Gastrocnemius medialis (tissue), 4 donors: Measurements from ENCODE around the gene LTBP4. TPM values are rescaled to one million over a fixed set of nuclear protein-coding genes. Genes with fewer than 3 reads are reported as not detected.
"Not testable (repeated sequence)": the region's sequence is repeated elsewhere in the genome, so short reads cannot be mapped to it uniquely, and the experiment has no call there.

Source experiments
- ATAC-seq, 2 donors: fragments of 150-250 bp; one replicate each; pipeline ENCODE4 v1.9.1; 2016
- DNase-seq, 2 donors: peaks; one replicate each; pipeline ENCODE4 v3.0.0-alpha.2; 2019
- H3K27ac ChIP-seq, 4 donors: fragments of 200-600 bp; sonication (generic); 1 replicate in 1 of 4; 2 replicates in 3 of 4; pipeline ENCODE4 v1.5.1; 2016 to 2018; ENCODE audit warnings: mild to moderate bottlenecking in 2 of 4, moderate library complexity in 1 of 4
- H3K27me3 ChIP-seq, 3 donors: fragments of 200-600 bp; sonication (generic) in 2 of 3; 1 replicate in 1 of 3; 2 replicates in 2 of 3; pipeline versions ENCODE4 v1.5.1 to v1.6.0; 2016 to 2019; ENCODE audit warnings: mild to moderate bottlenecking in 1 of 3, moderate library complexity in 1 of 3
- H3K36me3 ChIP-seq, 2 donors: fragments of 200-600 bp; sonication (generic) in 1 of 2; one replicate each; pipeline ENCODE4 v1.5.1; 2017 to 2018
- H3K4me1 ChIP-seq, 2 donors: fragments of 200-600 bp; sonication (generic) in 1 of 2; one replicate each; pipeline ENCODE4 v1.5.1; 2016 to 2017; ENCODE audit warnings: mild to moderate bottlenecking in 2 of 2
- H3K4me3 ChIP-seq, 4 donors: fragments of 200-600 bp; sonication (generic) in 3 of 4; 1 replicate in 1 of 4; 2 replicates in 3 of 4; pipeline ENCODE4 v1.5.1; 2016 to 2019; ENCODE audit warnings: mild to moderate bottlenecking in 2 of 4
- H3K9me3 ChIP-seq, 3 donors: fragments of 200-600 bp; sonication (generic) in 2 of 3; 1 replicate in 1 of 3; 2 replicates in 2 of 3; pipeline ENCODE4 v1.5.1; 2016 to 2019
- POLR2A ChIP-seq, 2 donors: fragments of 450-650 bp; IDR thresholded peaks; one replicate each; pipeline ENCODE4 v1.6.1; 2017; ENCODE audit warnings: antibody characterized with exemption in 2 of 2, mild to moderate bottlenecking in 2 of 2, moderate library complexity in 2 of 2
- in situ Hi-C, 4 donors: fragments of 200-750 bp; cut with MboI; loops; one replicate each; pipeline versions ENCODE4 v1.15.0 to v1.8.0; 2017; ENCODE audit warnings: low sequenced_read_pairs in 4 of 4
- intact Hi-C: fragments of 100-400 bp; cut with DNase I; formaldehyde crosslinking; loops from one replicate; pipeline ENCODE4 v1.15.1; 2023; ENCODE audit warnings: low total_unique reads
- total RNA-seq, 4 donors: library from RNA; depleted of rRNA; stranded (reverse); fragments of >200 nt; gene quantifications; one replicate each; pipeline versions ENCODE4 v1.1.0 to v1.2.3, GENCODE V29; 2016
- TF ChIP-seq, protein P1 (sequence below), 5 experiments: fragments of 450-650 bp in 3 of 5; fragments of 200-600 bp in 2 of 5; sonication (generic) in 2 of 5; IDR thresholded peaks in 4 of 5; conservative IDR thresholded peaks in 1 of 5; 1 replicate in 4 of 5; 2 replicates in 1 of 5; pipeline ENCODE4 v1.5.1; 2016 to 2019; ENCODE audit warnings: antibody characterized with exemption in 5 of 5, mild to moderate bottlenecking in 3 of 5, moderate library complexity in 3 of 5

The LTBP4 gene
- total RNA-seq, 4 donors from 2014 or later: 34.4 to 46.7 (median 40.5) TPM

DNA sequence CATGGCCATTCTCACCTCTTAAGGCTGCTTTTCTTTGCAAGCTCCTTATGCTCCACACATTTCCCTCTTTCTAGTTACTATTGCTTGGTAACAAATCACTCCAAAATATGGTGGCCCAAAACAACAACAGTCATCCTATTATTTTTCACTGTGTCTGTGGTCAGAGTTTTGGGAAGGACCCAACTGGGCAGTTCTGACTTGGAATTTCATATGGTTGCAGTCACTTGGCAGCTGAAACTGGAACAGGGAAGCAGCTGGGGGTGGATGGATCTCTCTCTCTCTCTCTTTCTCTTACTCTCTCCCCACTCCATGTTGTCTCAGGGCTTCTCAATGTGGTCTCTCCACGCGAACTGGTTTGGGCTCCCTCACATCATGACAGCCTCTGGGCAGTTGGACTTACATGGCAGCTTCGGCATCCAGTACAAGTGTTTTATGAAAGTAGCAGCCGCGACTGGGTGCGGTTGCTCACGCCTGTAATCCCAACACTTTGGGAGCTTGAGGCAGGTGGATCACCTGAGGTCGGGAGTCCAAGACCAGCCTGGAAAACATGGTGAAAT is 49.7 kb downstream of the LTBP4 start:
- H3K4me3 ChIP-seq: no peak overlapping the region
- no peaks in the 10 kb centered on the region for H3K9me3 ChIP-seq
- TF ChIP-seq POLR2A (IDR thresholded peaks at IDR 0.05): no peak
- TF ChIP-seq, protein P1, sequence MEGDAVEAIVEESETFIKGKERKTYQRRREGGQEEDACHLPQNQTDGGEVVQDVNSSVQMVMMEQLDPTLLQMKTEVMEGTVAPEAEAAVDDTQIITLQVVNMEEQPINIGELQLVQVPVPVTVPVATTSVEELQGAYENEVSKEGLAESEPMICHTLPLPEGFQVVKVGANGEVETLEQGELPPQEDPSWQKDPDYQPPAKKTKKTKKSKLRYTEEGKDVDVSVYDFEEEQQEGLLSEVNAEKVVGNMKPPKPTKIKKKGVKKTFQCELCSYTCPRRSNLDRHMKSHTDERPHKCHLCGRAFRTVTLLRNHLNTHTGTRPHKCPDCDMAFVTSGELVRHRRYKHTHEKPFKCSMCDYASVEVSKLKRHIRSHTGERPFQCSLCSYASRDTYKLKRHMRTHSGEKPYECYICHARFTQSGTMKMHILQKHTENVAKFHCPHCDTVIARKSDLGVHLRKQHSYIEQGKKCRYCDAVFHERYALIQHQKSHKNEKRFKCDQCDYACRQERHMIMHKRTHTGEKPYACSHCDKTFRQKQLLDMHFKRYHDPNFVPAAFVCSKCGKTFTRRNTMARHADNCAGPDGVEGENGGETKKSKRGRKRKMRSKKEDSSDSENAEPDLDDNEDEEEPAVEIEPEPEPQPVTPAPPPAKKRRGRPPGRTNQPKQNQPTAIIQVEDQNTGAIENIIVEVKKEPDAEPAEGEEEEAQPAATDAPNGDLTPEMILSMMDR (IDR thresholded peaks at IDR 0.05 in 4 of 5, conservative IDR thresholded peaks at IDR 0.05 in 1 of 5): no peak
- peak; percentile 41 to 64 for DNase-seq
- no peaks in the 10 kb centered on the region for H3K27me3 ChIP-seq
- H3K27ac ChIP-seq: peak overlapping the region; percentile 19 to 63 (median 54)
- H3K4me1 ChIP-seq: peaks cover 18 to 20% of the 10 kb centered on the region in 2 donors
- H3K36me3 ChIP-seq: no peaks in the 10 kb centered on the region
- ATAC-seq: peak; percentile 53 to 54
- in situ Hi-C loops: loop anchor here (10.0 to 25.0 kb wide), 4 partner anchors 174 to 611 kb away; partner anchors contain the start of gene HNRNPUL1 (in 1 of the 4)
- intact Hi-C loops: no loop called here

DNA sequence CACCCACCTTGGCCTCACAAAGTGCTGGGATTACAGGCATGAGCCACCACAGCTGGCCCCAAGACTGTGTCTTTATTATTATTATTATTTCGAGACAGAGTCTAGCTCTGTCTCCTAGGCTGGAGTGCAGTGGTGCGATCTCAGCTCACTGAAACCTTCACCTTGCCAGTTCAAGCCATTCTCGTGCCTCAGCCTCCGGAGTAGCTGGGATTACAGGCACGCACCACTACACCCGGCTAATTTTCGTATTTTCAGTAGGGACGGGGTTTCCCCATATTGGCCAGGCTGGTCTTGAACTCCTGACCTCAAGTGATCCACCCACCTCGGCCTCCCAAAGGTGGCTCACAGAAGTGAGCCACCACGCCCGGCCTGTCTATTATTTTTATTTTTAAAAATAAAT is 51.1 kb downstream of the LTBP4 start:
- peaks cover 9 to 14% of the 10 kb centered on the region in 2 donors for H3K4me1 ChIP-seq
- H3K27ac ChIP-seq: peak overlapping the region in 3 of 4 donors; percentile 18 to 46 (median 28)
- H3K9me3 ChIP-seq, H3K4me3 ChIP-seq, intact Hi-C loops, H3K36me3 ChIP-seq, DNase-seq, H3K27me3 ChIP-seq, ATAC-seq: not testable (repeated sequence)
- in situ Hi-C loops: loop anchor here (10.0 to 25.0 kb wide), 4 partner anchors 172 to 610 kb away; partner anchors contain the start of gene HNRNPUL1 (in 1 of the 4)

DNA sequence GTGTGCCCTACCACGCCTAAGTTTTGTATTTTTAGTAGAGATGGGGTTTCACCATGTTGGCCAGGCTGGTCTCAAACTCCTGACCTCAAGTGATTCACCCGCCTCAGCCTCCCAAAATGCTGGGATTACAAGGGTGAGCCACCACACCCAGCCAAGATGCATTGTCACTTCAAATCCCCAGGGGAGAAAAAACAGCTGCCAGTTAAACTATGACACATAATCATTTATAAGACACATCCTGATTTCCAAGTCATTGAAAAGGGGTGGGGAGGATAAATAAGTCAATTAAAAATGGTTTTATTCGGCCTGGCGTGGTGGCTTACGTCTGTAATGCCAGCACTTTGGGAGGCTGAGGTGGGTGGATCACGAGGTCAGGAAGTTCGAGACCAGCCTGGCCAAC is 54.5 kb downstream of the LTBP4 start:
- DNase-seq, H3K9me3 ChIP-seq, H3K4me3 ChIP-seq, ATAC-seq, intact Hi-C loops, H3K27ac ChIP-seq, H3K36me3 ChIP-seq, H3K27me3 ChIP-seq: not testable (repeated sequence)
- peaks cover 9 to 14% of the 10 kb centered on the region in 2 donors for H3K4me1 ChIP-seq
- in situ Hi-C loops: loop anchor here (10.0 to 25.0 kb wide), 4 partner anchors 169 to 607 kb away; partner anchors contain the start of gene HNRNPUL1 (in 1 of the 4)

DNA sequence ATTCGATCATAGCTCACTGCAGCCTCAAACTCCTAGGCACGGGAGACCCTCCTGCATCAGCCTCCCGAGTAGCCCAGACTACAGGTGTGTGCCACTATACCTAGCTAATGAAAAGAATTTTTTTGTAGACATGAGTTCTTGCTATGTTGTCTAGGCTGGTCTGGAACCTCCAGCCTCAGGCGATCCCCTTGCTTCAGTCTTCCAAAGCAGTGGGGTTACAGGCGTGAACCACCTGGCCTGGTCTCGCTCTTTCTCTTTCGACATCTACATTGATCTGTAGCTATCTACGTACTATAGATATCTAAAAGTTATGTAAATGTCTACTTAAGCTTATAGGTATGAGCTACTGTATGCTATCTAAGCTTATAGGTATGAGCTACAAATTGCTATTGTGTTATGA is 56.9 kb downstream of the LTBP4 start:
- Histone ChIP-seq H3K9me3 (no peaks in the 10 kb centered on the region), H3K27ac (no peak overlapping the region), H3K27me3 (no peaks in the 10 kb centered on the region), H3K4me3 (no peak overlapping the region), H3K4me1 (peaks cover 0 to 4% of the 10 kb centered on the region in 2 donors), H3K36me3 (no peaks in the 10 kb centered on the region)
- DNase-seq (no peak), ATAC-seq (no peak)
- intact Hi-C loops: no loop called here
- no peak for TF ChIP-seq POLR2A (IDR thresholded peaks at IDR 0.05)
- TF ChIP-seq, protein P1 (IDR thresholded peaks at IDR 0.05 in 4 of 5, conservative IDR thresholded peaks at IDR 0.05 in 1 of 5): no peak
- in situ Hi-C loops: loop anchor here (10.0 to 25.0 kb wide), 4 partner anchors 167 to 604 kb away; partner anchors contain the start of gene HNRNPUL1 (in 1 of the 4)

DNA sequence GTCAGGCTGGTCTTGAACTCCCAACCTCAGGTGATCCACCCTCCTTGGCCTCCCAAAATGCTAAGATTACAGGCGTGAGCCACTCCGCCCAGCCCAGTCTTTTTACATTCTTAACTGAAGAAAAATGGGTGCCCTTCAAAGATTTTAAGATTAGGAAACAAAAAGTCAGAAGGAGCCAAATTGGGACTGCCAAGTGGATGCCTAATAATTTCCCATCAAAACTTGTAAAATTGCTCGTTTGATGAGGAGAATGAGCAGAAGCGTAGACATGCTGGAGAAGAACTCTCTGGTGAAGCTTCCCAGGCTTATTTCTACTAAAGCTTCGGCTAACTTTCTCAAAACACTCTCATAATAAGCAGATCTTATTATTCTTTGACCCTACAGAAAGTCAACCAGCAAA is 57.9 kb downstream of the LTBP4 start:
- Histone ChIP-seq H3K27ac (no peak overlapping the region), H3K9me3 (no peaks in the 10 kb centered on the region), H3K27me3 (no peaks in the 10 kb centered on the region), H3K4me3 (no peak overlapping the region), H3K4me1 (peaks cover 6 to 11% of the 10 kb centered on the region in 2 donors), H3K36me3 (no peaks in the 10 kb centered on the region)
- TF ChIP-seq, protein P1 (IDR thresholded peaks at IDR 0.05 in 4 of 5, conservative IDR thresholded peaks at IDR 0.05 in 1 of 5): no peak
- TF ChIP-seq POLR2A (IDR thresholded peaks at IDR 0.05): no peak
- no peak for ATAC-seq
- in situ Hi-C loops: loop anchor here (10.0 to 25.0 kb wide), 4 partner anchors 166 to 603 kb away; partner anchors contain the start of gene HNRNPUL1 (in 1 of the 4)
- intact Hi-C loops: no loop called here
- DNase-seq: no peak
